Dermis blood vessel endothelial cell (primary cell): ENCODE results near the gene APOF. TPM values are rescaled to one million over a fixed set of nuclear protein-coding genes. Genes with fewer than 3 reads are reported as not detected.
"Not testable (repeated sequence)": the region's sequence is repeated elsewhere in the genome, so short reads cannot be mapped to it uniquely, and the experiment has no call there.

Experiments
- DNase-seq: peaks from one replicate; pipeline ENCODE4 v3.0.0; 2010
- total RNA-seq: library from RNA; depleted of rRNA; stranded (reverse); fragments of >200 nt; gene quantifications from 2 replicates; pipeline ENCODE4 v1.2.3, GENCODE V29; 2014

The APOF gene, protein sequence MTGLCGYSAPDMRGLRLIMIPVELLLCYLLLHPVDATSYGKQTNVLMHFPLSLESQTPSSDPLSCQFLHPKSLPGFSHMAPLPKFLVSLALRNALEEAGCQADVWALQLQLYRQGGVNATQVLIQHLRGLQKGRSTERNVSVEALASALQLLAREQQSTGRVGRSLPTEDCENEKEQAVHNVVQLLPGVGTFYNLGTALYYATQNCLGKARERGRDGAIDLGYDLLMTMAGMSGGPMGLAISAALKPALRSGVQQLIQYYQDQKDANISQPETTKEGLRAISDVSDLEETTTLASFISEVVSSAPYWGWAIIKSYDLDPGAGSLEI
- total RNA-seq: not detected in 2 replicates

GRCh38 chr12:56362130-56363059 is at the start of gene APOF:
TSS of gene APOF (minus strand) at chr12:56362857. CDS start at chr12:56362745, 112 bp downstream.
- DNase-seq: no peak

GRCh38 chr12:56411781-56412639 is 49.4 kb upstream of the APOF start:
- no peak for DNase-seq

- DNase-seq: no peak
Measured at GRCh38 chr12:56410768-56411167, 48.1 kb upstream of the APOF start.

DNA sequence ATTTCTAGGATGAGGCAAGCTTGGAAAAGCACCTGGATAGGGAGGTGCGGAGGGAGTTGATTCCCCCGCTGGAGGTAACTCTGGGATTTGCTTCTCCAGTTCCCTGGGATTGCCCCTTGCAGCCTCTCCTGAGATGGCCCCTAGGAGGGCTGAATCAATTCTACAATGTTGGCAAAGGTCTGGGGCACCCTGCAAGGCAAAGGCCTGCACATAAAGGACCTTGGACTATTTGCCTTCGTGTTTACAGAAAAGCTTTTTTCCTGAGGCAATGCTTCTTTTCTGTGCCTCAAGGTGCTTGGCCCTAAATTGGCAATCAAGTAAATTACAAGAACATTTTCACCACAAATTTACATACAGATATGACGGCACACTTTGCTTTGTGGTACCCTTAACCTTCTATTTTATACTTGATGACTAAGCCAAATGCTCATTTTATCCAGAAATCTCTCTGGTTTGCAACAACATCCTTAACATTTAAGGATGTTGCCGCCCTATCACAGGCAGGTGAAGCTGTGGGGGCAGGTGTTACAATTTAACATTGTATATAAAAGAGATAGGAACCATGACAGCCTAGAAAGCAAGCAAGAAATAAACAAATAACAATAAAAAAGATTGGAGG is 46.3 kb upstream of the APOF start:
- no peak for DNase-seq

DNA sequence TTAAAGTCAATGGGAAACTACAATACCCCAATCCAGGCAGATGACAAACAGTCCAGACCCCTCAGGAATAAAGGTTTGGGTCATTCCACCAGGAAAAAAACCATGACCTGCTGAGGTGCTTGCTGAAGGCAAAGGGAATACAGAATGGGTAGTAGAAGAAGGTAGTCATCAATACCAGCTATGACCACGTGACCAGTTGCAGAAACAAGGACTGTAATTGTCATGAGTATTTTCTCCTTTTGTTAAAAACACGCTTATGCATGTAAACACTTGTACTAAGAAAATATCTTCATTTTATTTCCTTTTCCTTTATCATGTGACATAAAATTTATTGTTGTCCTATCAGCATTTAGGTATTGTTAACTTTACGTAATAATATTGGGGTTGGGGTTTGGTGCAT is 41.6 kb upstream of the APOF start:
- DNase-seq: not testable (repeated sequence)

DNA sequence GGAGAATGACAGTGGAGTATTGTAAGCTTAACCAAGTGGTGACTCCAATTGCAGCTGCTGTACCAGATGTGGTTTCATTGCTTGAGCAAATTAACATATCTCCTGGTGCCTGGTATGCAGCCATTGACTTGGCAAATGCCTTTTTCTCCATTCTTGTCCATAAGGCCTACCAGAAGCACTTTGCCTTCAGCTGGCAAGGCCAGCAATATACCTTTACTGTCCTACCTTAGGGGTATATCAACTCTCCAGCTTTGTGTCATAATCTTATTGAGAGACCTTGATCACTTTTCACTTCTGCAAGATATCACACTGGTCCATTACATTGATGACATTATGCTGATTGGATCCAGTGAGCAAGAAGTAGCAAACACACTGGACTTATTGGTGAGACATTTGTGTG is 39.0 kb upstream of the APOF start:
- not testable (repeated sequence) for DNase-seq

- DNase-seq: not testable (repeated sequence)
Measured at GRCh38 chr12:56401125-56401524, 38.5 kb upstream of the APOF start.

DNA sequence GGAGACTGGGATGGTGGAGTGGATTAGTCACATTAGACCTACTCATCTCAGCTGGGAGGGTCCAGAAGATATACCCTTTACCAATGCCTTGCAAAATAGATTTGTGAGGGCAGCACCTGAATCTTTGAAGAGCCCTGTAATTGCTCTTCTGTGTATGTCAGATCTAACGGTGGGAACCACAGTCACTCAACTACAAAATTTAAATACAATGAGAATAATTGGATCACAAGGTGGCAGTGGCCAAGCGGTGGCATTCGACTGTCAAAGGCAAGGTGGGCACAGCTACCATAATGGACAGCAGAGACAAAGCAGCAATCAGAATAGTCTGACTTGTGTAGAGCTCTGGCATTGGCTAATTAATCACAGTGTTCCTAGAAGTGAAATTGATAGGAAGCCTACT is 36.8 kb upstream of the APOF start:
- not testable (repeated sequence) for DNase-seq

GRCh38 chr12:56398324-56398723 is 35.7 kb upstream of the APOF start:
- DNase-seq: no peak

DNA sequence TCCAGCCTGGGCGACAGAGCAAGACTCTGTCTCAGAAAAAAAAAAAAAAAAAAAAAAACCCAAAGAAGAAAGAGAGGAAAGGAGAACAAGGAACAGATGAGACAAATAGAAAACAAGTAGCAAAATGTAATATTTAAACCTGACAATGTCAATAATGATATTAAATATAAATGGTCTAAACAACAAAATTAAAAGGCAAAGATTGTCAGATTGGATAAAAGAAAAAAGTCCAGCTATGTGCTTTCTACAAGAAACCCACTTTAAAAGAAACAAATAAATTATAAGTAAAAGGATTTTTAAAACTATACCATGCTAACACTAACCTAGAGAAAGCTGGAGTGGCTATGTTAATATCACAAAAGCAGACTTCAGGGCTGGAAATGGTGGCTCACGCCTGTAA is 29.7 kb upstream of the APOF start:
- DNase-seq: no peak

DNA sequence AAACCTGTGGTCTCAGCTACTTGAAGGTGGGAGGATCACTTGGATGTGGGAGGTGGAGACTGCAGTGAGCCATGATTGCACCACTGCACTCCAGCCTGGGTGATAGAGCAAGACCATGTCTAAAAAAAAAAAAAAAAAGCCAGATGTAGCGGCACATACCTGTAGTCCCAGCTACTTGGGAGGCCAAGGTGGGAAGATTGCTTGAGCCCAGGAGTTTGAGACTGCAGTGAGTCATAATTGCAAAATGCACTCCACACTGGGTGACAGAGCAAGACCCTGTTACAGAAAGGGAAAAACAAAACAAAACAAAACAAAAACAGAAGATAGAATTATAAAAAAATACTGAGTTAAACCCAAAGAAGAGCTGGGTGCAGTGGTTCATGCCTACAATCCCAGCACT is 29.1 kb upstream of the APOF start:
- DNase-seq: no peak

- no peak for DNase-seq
Measured at GRCh38 chr12:56389412-56389811, 26.8 kb upstream of the APOF start.

DNA sequence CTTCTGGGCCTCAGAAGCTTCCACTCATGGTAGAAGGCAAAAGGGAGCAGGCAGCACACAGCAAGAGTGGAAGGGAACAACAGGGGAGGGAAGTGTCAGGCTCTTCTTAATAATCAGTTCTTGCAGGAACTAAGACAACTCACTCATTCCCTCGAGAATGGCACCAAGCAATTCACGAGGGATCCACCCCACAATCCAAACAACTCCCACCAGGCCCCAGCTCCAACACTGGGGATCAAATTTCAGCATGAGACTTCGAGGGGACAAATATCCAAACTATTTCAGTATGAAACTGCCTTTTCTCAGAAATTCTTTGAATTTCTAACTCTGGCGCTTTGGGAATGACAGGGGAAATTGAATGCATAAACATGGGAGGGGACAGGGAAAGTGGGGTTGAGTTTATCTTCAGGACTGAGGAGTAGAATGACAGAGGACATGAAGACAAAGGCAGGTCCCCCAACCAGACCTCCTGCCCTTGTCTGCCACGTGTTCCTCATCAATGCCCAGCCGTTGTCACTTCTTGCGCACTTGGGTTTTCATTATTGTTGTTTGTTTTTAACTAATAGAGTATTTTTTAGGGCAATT is 24.6 kb upstream of the APOF start:
- DNase-seq: no peak

GRCh38 chr12:56385873-56386272 is 23.2 kb upstream of the APOF start:
- peak; percentile 38 for DNase-seq

DNA sequence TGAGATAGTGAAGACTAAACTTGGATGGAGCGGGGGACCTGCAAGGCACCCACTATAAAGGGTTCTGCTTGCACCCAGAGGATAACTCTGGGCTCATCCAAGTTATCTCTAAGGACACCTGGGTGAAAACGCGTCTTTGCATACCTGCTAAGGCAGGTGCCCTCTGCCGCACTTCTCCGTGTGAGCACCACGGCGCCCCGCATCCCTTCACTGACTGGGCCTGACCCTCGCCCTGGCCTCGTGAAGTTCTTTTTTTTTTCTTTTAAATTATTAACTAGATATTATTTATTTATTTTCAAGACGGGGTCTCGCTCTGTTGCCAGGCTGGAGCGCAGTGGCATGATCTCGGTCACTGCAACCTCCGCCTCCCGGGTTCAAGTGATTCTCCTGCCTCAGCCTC is 20.0 kb upstream of the APOF start:
- DNase-seq: no peak

GRCh38 chr12:56377989-56378316 is 15.3 kb upstream of the APOF start:
- DNase-seq: no peak

DNA sequence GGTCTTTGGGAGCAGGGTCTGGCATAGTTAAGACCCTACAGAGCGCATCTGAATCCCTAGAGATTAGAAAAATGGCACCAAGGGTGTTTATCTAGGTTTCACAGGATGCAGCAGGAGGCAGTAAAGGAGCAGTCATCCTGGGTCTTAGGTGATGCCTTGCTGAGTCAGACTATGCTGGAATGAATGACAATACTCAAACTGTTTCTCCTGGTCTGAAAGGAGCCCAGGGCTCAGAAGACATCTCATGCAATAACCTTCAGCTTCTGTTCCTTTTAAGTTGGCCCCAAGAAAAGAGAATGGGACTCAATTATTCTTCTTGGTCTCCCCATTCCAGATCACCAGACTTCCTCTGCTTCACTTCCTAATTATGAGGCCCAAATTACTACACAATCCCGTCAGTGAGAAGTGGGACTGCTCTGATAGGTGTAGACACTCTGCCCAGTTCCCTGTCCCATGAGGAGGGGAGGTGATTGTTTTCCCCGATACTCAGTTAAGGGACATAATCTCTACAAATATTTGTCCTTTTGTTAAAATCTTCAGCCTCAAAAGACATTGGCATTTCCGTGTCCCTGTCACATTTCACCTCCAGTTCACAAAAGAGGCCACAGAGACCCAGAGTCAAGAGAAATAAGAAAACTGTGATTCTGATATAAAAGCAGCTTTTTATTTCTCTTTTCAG is 14.8 kb upstream of the APOF start:
- peak; percentile 52 for DNase-seq

GRCh38 chr12:56375598-56376434 is 13.2 kb upstream of the APOF start:
- DNase-seq: no peak

DNA sequence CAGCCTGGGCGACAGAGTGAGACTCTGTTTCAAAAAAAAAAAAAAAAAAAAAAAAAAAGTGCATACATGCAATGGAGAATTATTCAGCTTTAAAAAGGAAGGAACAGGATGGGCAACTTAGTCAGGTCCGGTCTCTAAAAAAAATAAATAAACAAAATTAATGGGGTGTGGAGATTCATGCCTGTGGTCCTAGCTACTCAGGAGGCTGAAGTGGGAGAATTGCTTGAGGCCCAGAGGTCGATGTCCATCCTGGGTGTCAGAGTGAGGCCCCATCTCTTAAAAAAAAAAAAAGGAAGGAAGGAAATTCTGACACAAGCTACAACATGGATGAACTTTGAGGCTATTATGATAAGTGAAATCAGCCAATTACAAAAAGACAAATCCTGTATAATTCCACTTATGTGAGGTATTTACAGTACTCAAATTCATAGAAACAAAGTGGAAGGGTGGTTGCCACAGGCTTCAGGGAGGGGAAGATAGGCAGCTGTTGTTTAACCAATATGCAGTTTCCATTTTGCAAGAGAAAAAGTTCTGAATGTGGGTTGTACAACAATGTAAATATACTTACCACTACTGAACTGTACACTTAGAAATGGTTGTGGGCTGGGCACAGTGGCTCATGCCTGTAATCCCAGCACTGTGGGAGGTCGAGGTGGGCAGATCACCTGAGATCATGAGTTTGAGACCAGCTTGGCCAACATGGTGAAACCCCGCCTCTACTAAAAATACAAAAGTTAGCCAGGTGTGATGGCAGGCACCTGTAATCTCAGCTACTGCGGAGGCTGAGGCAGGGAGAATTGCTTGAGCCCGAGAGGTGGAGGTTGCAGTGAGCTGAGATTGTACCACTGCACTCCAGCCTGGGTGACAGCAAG is 12.3 kb upstream of the APOF start:
- peak; percentile 41 for DNase-seq

GRCh38 chr12:56373515-56373914 is 10.9 kb upstream of the APOF start:
- no peak for DNase-seq
